Astrocyte (in vitro differentiated cells and primary cell): Measurements from ENCODE around the gene CGREF1. TPM values are rescaled to one million over a fixed set of nuclear protein-coding genes. Genes with fewer than 3 reads are reported as not detected.
A peak's percentile ranks its signal among the peaks of the same experiment; 100 is the strongest.

Source experiments
- DNase-seq: peaks from one replicate; pipeline ENCODE4 v3.0.0-alpha.2; 2010; ENCODE audit warnings: low read depth
- FAIRE-seq: peaks from 2 replicates; lab custom pipeline; 2011; peaks lifted over from hg19 to GRCh38; lab: Jason Lieb, UNC
- H2AFZ ChIP-seq: 2 replicates; pipeline ENCODE4 v1.6.0; 2012; ENCODE audit warnings: low read depth, low read length, inconsistent platforms
- H3K27ac ChIP-seq: 2 replicates; pipeline ENCODE4 v1.5.1; 2011; ENCODE audit warnings: low read depth, low read length, inconsistent platforms
- H3K27me3 ChIP-seq: 2 replicates; pipeline ENCODE4 v1.6.0; 2011; ENCODE audit warnings: low read length, inconsistent platforms; ENCODE audit not compliant: insufficient read depth
- H3K36me3 ChIP-seq: 2 replicates; pipeline ENCODE4 v1.5.1; 2011; ENCODE audit warnings: low read length, inconsistent platforms; ENCODE audit not compliant: insufficient read depth
- H3K4me1 ChIP-seq: 2 replicates; pipeline ENCODE4 v1.5.1; 2011; ENCODE audit warnings: low read length, inconsistent platforms; ENCODE audit not compliant: insufficient read depth
- H3K4me2 ChIP-seq: 2 replicates; pipeline ENCODE4 v1.6.0; 2012; ENCODE audit warnings: low read length, inconsistent platforms
- H3K4me3 ChIP-seq: 2 replicates; pipeline ENCODE4 v1.5.1; 2011; ENCODE audit warnings: low read depth, mild to moderate bottlenecking, low read length, inconsistent platforms; ENCODE audit not compliant: insufficient read depth
- H3K79me2 ChIP-seq: 2 replicates; pipeline ENCODE4 v1.6.0; 2012; ENCODE audit warnings: mild to moderate bottlenecking, low read length, inconsistent platforms; ENCODE audit not compliant: insufficient read depth
- H3K9ac ChIP-seq: 2 replicates; pipeline ENCODE4 v1.6.0; 2012; ENCODE audit warnings: mild to moderate bottlenecking, low read length, inconsistent platforms
- H3K9me3 ChIP-seq: 2 replicates; pipeline ENCODE4 v1.5.1; 2012; ENCODE audit warnings: low read depth, mild to moderate bottlenecking, low read length, inconsistent platforms; ENCODE audit not compliant: insufficient read depth
- H4K20me1 ChIP-seq: 2 replicates; pipeline ENCODE4 v1.6.0; 2012; ENCODE audit warnings: low read length, inconsistent platforms; ENCODE audit not compliant: insufficient read depth
- H3K27ac Mint-ChIP-seq: one replicate; pipeline ENCODE4 v1.8.0; 2021; ENCODE audit warnings: mild to moderate bottlenecking, mixed read lengths; ENCODE audit not compliant: unreplicated experiment
- H3K27me3 Mint-ChIP-seq: one replicate; pipeline ENCODE4 v1.8.0; 2021; ENCODE audit warnings: low read depth, mixed read lengths; ENCODE audit not compliant: unreplicated experiment
- H3K36me3 Mint-ChIP-seq: one replicate; pipeline ENCODE4 v1.8.0; 2021; ENCODE audit warnings: low read depth, mixed read lengths; ENCODE audit not compliant: unreplicated experiment
- H3K4me1 Mint-ChIP-seq: one replicate; pipeline ENCODE4 v1.8.0; 2021; ENCODE audit warnings: low read depth, mixed read lengths; ENCODE audit not compliant: unreplicated experiment
- H3K4me3 Mint-ChIP-seq: one replicate; pipeline ENCODE4 v1.8.0; 2021; ENCODE audit warnings: mild to moderate bottlenecking, moderate library complexity, mixed read lengths; ENCODE audit not compliant: unreplicated experiment
- H3K9me3 Mint-ChIP-seq: one replicate; pipeline ENCODE4 v1.8.0; 2021; ENCODE audit warnings: mild to moderate bottlenecking, mixed read lengths; ENCODE audit not compliant: unreplicated experiment
- CTCF ChIP-seq: IDR thresholded peaks from 2 replicates; pipeline ENCODE4 v1.5.1; 2011; ENCODE audit warnings: low read depth, mild to moderate bottlenecking, inconsistent platforms, low read length, moderate library complexity; ENCODE audit not compliant: insufficient read depth
- EZH2 ChIP-seq: IDR thresholded peaks from 2 replicates; pipeline ENCODE4 v1.6.1; 2012; ENCODE audit warnings: mild to moderate bottlenecking, low read length, inconsistent platforms; ENCODE audit not compliant: insufficient read depth
- total RNA-seq: library from RNA; stranded (reverse); gene quantifications from 2 replicates; pipeline ENCODE4 v1.2.1, GENCODE V29; 2021

Gene CGREF1
- total RNA-seq, 1 donor from 2014 or later, result 1.8 TPM

- no peaks in the 10 kb centered on the region for H3K4me1 Mint-ChIP-seq
- DNase-seq (no peak), FAIRE-seq (no peak)
- Histone ChIP-seq H3K79me2 (no peaks in the 10 kb centered on the region), H3K4me2 (no peak overlapping the region), H3K4me1 (no peaks in the 10 kb centered on the region), H4K20me1 (peaks cover 18% of the 10 kb centered on the region), H3K27me3 (no peaks in the 10 kb centered on the region), H3K27ac (no peak overlapping the region), H3K4me3 (no peak overlapping the region), H2AFZ (no peak overlapping the region), H3K36me3 (peaks cover 11% of the 10 kb centered on the region), H3K9me3 (no peaks in the 10 kb centered on the region), H3K9ac (no peak overlapping the region)
- no peak overlapping the region for H3K27ac Mint-ChIP-seq
- H3K27me3 Mint-ChIP-seq, result no peaks in the 10 kb centered on the region
- no peaks in the 10 kb centered on the region for H3K9me3 Mint-ChIP-seq
- H3K36me3 Mint-ChIP-seq, result peaks cover 25% of the 10 kb centered on the region
- no peak for TF ChIP-seq CTCF
- H3K4me3 Mint-ChIP-seq, result no peak overlapping the region
Measured at GRCh38 chr2:27058210-27058609, 60.7 kb downstream of the CGREF1 start.

- peaks cover 21% of the 10 kb centered on the region for H3K36me3 Mint-ChIP-seq
- no peak for FAIRE-seq
Measured at GRCh38 chr2:27057184-27057583, 61.7 kb downstream of the CGREF1 start.

GRCh38 chr2:27054721-27055120 is 64.2 kb downstream of the CGREF1 start:
- H3K27me3 Mint-ChIP-seq, result no peaks in the 10 kb centered on the region
- H3K9ac ChIP-seq, result no peak overlapping the region
- no peak overlapping the region for H3K4me2 ChIP-seq
- H4K20me1 ChIP-seq, result peaks cover 11% of the 10 kb centered on the region
- H2AFZ ChIP-seq, result no peak overlapping the region
- no peaks in the 10 kb centered on the region for H3K9me3 ChIP-seq
- peaks cover 2% of the 10 kb centered on the region for H3K4me1 Mint-ChIP-seq
- H3K79me2 ChIP-seq, result no peaks in the 10 kb centered on the region
- DNase-seq (no peak), FAIRE-seq (no peak)
- peak overlapping the region; percentile 58 for H3K27ac Mint-ChIP-seq
- no peak overlapping the region for H3K4me3 ChIP-seq
- no peak overlapping the region for H3K4me3 Mint-ChIP-seq
- H3K27ac ChIP-seq, result no peak overlapping the region
- peaks cover 11% of the 10 kb centered on the region for H3K36me3 ChIP-seq
- no peaks in the 10 kb centered on the region for H3K27me3 ChIP-seq
- H3K9me3 Mint-ChIP-seq, result no peaks in the 10 kb centered on the region
- peaks cover 8% of the 10 kb centered on the region for H3K4me1 ChIP-seq
- peaks cover 20% of the 10 kb centered on the region for H3K36me3 Mint-ChIP-seq
- TF ChIP-seq EZH2, result no peak
- no peak for TF ChIP-seq CTCF

More at GRCh38 chr2:27057184-27057583, 61.7 kb downstream of the CGREF1 start:
- Histone ChIP-seq H3K27ac (no peak overlapping the region), H2AFZ (no peak overlapping the region), H3K4me3 (no peak overlapping the region), H3K36me3 (peaks cover 11% of the 10 kb centered on the region), H3K9me3 (no peaks in the 10 kb centered on the region), H3K79me2 (no peaks in the 10 kb centered on the region), H3K27me3 (no peaks in the 10 kb centered on the region), H3K9ac (no peak overlapping the region), H3K4me1 (peaks cover 3% of the 10 kb centered on the region), H3K4me2 (no peak overlapping the region), H4K20me1 (peaks cover 11% of the 10 kb centered on the region)
- TF ChIP-seq EZH2 (no peak), CTCF (no peak)
- Mint-ChIP-seq H3K4me1 (peaks cover under 1% of the 10 kb centered on the region), H3K27me3 (no peaks in the 10 kb centered on the region), H3K4me3 (no peak overlapping the region), H3K27ac (no peak overlapping the region), H3K9me3 (no peaks in the 10 kb centered on the region)
- no peak for DNase-seq
